HG02759 (cell line): Measurements from ENCODE around the gene CPNE4.
A peak's percentile ranks its signal among the peaks of the same experiment; 100 is the strongest.

Experiments
- ATAC-seq: cut with Tn5 transposase; IDR thresholded peaks from one replicate; pipeline ENCODE4 v1.9.1; 2021; ENCODE audit warnings: mild to moderate bottlenecking, moderate library complexity; ENCODE audit not compliant: unreplicated experiment

The CPNE4 gene

DNA sequence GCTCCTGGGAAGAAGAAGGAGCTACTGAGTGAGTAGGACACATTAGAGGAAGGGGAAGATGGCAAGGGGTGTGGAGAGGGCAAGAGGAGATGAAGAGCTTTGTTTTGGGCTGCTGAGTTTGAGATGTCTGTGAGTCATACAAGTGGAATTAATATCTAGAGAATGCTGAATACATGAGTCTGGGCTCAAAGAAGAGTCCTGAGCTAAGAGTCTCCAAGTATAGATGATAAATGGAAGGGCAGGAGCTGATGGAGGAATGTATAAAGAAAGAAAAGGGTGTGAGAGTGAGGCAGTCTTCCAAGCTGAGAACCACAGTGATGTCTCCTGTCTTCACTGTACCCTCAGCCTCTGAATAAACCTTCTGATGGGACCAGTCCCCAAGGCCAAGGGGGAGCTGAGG, 326.6 kb downstream of the CPNE4 start:
- no peak for ATAC-seq

DNA sequence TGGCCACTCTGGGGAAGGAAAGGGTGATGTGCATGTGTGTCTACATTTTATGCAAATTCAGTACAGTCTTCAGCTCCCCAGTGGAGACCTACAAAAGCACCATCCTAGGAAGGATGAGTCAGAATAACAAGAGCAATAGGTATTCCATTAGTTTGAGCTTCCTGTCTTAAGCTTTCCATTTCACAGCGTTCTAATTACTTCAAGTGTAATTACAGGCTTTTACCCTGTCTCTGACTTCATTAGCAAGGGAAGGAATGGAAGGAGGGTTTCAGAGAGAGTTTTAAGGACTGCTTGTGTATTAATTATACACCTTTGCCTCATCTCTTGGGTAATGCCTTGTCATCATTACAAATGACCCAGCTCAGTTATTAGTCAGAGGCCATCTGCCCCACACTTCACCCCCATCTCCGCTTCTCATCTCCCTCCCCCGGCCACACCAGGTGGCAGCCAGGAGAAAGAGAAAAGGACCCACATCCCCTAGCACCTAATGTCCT, 329.2 kb downstream of the CPNE4 start:
- peak; percentile 80 for ATAC-seq

DNA sequence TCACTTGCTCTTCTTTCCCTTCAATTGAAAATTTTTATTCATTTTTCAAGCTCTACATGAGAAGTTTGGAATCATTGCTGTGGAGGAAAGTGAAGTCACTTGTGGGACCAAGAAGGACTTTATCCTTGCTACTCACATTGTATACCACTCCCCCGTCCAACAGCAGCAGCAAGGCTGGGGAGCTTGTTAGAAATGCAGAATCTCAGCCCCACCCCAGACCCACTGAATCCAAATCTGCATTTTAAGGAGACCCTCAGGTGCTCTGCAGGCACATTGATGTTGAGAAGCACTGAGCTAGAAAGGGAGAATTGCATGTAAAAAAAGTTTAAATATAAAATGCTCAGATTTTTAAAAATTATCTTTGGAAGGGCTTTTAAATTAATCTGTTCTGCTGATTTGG, 329.7 kb downstream of the CPNE4 start:
- no peak for ATAC-seq

DNA sequence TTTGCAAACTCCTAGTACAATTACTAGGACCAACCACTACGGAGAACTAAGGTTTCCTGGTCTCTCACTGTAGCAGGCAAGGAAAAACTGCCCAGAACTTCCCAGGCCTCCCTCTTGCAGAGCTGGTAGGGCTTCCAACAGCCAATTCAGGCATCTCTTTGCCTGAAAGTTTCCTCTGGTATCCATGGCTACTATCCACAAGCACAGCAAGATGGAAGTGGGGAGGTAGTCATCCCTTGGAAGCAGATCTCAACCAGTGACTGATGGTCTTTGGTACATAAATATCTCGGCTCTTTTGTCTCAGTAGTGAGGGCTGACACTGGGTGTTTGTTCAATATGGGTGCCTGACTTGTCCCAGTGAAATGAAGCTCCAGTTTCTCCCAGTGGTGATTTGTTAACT, 330.7 kb downstream of the CPNE4 start:
- ATAC-seq = no peak

DNA sequence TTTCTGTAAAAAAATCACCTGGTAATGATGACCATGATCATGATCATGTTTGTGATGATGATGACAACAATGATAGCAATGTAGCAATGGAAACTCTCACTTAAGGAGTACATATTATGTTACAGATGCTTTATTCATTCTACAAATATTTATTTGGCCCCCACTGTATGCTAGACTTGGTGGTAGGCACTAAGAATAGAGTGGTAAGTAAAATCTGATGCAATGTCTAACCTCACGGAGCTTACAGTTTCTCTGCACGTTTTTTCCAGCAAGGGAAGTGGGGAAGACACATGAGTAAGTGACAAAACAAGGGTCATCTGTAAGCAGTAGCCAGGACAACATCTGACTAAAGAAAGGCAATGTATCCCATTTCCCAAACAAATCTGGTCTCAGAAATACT, 332.7 kb downstream of the CPNE4 start:
- no peak for ATAC-seq

DNA sequence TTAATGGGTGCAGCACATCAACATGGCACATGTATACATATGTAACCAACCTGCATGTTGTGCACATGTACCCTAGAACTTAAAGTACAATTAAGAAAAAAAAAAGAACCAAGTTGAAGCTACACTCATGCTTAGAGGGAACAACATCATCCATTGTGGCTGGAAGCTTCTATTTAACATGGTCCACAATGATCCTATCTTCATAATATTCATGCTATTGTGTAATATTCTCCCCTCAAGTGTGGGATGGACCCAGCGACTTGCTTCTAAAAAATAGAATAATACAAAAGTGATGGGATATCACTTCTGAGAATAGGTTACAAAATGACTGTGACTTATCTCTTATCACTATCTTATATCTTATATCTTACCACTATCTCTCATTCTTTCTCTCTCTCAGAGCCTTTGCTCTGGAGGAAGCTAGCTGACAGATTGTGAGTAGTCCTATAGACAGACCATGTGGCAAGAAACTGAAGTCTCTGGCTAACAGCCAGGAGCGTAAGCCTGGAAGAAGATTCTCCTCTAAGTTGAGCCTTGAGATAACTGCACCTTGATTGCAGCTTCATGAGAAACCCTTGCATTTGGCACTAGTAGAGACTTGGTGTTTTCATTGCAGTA, 333.6 kb downstream of the CPNE4 start:
- ATAC-seq = no peak

DNA sequence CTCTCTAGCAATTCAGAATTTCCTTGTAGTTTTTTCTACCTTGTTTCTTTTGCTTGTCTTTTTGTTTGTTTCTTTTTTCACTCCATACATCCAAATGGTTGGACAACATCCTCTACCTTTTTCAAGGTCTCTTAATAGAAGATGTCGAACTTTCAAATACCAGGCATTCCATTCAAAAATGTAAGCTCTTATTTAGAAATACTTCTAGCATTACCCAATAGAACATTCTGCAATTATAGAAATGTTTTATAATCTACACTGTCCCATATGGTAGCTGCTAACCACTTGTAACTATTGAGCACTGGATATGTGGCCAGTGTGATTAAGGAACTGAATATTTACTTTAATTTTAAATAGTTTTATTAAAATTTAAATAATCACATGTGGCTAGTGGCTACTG, 335.8 kb downstream of the CPNE4 start:
- no peak for ATAC-seq

DNA sequence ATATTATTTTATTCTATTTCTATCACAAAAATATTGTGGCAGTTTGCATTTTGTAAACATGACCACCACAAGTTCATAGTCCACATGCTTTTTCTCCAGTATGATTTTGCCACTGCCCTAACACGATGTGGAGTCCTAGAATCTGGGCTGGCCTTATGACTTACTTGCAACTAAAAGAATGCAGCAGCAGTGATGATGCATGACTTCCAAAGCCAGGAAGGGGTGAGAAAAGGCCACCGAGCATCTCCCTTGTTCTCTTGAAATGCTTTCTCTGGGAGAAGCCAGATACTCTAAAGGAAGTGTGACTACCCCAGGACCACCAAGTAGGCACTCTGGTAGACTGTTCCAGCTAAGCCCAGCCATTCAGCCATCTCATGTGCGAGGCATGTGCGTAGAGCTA, 340.4 kb downstream of the CPNE4 start:
- no peak for ATAC-seq

DNA sequence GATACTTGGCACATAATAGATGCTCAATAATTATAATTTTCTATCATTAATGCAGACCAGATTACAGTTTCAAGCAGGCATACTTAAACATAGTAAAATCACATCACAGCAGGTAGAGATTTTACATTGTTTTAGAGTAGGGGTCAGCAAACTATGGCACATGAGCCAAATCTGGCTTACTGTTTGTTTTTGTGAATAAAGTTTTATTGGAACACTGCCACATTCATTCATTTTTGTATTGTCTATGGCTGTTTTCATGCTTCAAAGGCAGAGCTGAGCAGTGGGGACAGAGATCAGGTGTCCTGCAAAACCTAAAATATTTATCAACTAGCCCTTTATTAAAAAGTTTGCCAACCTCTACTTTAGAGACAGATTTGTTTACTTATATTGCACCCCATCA, 342.5 kb downstream of the CPNE4 start:
- ATAC-seq = no peak

DNA sequence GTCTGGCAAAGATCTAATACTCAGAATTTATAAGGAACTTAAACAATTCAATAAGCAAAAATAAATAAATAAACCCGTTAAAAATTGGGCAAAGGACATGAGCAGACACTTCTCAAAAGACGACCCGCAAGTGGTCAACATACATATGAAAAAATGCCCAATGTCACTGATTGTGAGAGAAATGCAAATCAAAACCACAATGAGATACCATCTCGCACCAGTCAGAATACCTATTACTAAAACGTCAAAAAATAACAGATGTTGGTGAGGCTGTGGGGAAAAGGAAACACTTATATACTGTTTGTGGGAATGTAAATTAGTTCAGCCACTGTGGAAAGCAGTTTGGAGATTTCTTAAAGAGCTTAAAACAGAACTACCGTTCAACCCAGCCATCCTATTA, 344.0 kb downstream of the CPNE4 start:
- no peak for ATAC-seq

DNA sequence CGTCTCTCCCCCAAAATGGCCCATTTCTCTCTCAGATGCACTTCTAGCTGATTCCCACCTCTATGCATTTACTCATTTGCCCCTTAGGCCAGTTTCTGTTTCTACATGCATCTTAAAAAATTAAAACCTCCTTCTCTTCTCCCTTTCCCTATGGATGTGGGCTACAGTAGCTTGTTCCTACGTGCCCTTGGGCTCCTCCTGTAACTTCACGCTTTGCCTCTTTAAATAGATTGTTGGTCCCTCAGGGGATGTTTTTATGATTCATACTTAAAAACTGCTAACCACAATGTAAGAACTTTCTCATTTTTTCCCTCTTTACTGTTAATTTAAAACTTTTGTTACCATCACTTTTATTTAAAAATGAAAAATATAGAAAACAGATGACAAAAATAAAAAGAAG, 346.4 kb downstream of the CPNE4 start:
- ATAC-seq = no peak

DNA sequence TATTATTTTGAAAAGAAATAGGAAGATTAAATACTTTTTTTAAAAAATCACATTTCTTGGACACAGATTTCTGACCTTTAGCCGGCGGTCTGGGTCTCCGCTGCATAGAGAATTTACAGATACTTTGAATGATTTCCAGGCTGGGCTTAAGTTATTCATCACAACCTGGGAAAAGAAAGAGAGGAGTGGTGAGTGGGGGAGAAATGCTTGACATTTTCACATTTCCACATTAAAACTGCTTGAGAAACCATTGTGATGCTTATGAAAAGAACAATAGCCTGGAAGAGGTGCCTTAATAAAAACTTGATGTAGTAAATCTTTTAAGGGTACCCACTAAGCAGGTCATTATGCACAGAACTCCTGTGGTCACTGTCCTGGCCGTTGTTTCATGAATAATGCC, 365.2 kb downstream of the CPNE4 start:
- no peak for ATAC-seq

DNA sequence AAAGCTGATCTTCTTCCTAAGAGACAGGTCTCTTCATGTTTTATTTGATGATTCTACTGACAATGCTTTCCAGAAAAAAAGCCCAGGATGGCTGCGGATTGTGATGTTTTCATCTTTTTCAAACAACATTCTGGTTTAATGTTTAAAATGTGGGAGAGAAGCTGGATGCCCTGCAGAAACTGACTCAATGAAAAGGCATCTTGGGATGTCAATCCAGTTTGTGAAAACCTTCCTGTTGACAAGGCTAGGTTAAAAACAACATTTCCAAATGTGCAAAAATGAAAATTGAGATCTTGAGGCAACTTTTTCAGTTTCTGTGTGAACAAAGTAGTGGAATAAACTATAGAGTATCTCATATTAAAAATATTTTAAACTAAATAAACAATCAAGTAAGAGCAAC, 376.0 kb downstream of the CPNE4 start:
- no peak for ATAC-seq

DNA sequence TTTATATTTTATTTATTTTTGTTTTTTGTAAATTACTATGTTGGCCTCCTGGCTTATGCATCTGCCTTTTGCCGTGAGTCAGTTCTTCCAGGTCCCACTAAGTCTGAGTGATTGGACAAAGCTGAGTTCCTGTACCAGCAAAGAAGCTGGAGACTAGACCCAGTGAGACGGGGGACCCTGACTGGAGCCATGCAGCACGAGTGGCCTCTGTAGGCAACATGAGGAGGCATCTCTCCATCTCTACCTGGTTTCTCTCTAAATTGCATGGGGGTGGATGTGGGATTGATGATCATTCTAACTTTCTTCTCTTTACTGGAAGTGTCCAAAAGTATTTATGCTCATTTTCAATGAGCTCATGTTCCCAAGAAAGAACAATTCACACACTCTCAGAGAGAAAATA, 376.7 kb downstream of the CPNE4 start:
- ATAC-seq = no peak

DNA sequence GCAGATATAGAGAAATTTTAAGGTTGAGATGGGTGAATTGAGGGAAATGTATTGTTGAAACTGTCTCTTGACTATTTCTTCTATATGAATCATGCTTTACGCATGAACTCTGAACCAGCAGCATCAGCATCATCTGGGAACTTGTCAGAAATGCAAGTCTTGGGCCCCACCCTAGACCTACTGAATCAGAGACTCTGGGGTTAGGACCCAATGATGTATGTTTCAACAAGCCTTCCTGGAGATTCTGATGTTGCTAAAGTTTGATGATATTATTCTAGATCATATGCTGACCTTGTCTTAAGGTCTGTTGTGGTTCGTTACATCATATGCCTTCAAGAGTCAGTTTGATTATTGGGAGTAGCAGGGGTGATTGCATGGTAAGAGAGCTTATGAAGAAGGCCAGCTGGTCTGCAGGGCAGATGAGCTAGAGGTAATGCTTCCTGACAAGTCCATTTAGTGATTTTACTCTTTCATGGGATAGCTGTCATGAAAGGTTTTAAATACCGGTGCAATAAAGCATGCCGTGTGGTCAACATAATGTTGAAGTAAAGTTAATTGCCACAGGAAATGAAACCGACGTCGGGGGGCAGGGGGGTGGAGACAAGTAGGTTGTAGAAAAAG, 379.6 kb downstream of the CPNE4 start:
- no peak for ATAC-seq

DNA sequence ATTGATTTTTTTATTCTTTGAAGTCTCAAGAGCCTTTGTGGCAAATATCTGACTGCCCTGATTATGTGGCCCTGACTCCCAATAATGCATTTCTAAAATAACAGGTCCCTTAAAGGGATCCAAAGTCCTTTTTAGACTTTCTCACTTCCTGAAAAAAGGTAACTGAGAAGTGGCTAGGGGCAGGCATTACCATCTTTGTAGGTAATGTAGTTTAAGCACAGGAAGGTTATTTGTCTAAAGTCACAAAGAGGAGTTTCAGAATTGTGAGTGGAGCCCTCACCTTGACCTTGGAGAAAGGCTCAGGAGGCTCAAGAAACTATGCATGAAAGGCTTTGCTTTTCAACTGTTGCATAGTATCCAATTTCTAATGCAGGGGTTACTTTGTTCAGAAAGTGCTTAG, 389.2 kb downstream of the CPNE4 start:
- ATAC-seq = no peak

DNA sequence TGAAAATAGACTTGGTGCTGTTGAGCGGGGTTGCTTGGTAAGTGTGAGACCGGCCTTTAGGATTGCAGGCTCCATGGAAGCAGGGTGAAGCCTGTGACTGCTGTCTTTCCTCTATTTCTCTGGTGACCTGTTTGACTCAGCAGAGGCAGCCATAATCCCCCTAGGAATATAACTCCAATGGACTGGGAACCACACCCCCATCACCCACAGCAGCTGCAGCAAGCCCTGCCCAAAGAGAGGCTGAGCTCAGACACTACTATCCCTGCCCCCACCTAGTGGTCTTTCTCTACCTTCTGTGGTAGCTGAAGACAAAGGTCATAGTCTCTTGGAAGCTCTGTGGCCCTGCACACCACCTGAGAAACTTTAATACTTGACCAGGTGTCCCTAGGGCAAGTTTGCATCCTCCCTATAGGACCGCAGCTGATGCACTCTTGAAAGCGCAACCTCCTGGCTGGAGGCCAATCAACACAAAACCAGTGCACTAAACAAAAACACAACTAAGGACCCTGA, 398.5 kb downstream of the CPNE4 start:
- ATAC-seq = no peak

DNA sequence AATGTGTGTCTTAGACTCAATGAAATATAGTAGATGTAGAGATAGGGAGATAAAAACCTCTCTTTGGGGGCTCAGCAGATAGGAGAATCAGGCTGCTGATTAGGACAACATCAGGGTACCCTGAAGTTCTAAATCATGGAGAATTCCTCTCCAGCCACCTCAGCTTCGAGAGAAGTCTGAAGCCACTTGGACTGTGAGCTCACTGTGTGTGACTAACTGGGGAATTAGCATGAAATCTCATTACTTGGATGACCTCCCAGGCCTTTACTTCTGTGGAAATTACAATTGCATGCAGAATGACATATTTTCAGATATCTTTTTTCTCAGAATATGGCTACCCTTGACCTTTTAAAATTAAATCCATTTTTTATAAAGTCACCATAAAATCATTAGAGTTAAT, 404.0 kb downstream of the CPNE4 start:
- ATAC-seq = no peak

DNA sequence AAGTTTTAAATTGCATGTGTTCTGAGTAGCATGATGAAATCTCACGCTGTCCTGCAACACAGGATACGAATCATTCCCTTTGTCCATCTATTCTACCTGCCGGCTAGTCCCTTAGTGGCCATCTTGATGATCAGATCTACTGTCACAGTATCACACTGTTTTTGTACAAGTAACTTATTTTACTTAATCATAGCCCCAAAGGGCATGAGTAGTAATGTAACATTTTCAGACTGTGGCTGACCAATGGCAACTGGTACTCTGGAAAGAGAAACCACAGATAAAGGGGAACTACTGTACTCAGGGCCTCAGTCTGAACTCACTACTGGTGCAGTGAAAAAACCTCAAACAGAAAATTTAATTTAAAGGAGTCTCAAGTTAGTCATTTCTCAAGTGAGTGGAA, 404.7 kb downstream of the CPNE4 start:
- peak; percentile 97 for ATAC-seq

DNA sequence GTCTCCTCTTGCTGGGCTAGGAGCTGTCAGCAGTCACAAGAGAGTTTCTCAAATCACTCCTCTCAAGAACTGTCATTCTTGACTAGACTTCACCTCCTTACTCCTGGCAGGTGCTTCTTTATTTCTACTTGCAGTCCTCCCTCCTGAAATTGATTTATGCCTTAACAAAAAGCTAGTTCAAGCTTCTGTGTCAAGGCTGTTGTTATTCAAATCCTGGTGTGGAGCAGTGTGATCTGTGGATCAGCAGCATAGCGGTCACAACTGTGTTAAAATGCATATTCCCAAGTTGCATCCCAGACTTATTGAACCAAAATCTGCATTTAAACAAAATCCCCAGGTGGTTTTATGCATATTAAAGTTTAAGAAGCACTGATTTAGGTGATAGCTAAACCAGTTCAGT, 411.4 kb downstream of the CPNE4 start:
- ATAC-seq = no peak

DNA sequence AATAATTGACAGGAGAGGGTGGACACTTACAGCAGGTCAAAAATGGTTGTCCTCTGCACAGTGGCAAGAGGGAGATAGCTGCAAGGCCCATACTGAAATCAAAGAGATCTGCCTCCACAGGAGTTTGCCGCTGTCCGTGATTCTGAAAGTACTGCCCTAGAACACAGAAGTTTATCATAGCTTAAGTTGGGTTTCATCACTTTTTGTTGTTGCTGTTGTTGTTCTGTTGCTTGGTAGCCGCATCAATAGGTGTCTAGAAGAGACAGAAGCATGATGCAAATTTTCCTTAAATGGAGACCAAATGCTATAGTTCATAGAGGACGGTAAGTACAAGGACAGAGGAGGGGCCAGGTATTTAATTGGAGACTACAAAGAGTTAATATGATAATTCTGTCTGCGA, 412.1 kb downstream of the CPNE4 start:
- no peak for ATAC-seq

DNA sequence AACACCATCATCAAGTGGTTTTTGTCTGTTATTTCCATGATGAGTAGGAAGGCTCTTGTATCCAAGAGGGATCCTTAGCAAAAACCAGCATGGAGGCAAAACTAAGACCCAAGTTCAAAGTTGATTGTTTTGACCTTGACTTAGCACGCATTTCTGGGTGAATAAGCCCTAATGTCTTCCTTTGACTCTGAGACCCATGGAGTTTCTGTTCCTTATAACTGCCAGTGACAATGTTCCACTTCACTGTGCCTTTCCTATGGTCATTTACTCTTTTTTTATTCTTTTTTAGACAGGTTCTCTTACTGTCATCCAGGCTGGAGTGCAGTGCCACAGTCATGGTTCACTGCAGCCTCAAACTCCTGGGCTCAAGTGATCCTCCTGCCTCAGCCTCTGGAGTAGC, 413.8 kb downstream of the CPNE4 start:
- no peak for ATAC-seq

DNA sequence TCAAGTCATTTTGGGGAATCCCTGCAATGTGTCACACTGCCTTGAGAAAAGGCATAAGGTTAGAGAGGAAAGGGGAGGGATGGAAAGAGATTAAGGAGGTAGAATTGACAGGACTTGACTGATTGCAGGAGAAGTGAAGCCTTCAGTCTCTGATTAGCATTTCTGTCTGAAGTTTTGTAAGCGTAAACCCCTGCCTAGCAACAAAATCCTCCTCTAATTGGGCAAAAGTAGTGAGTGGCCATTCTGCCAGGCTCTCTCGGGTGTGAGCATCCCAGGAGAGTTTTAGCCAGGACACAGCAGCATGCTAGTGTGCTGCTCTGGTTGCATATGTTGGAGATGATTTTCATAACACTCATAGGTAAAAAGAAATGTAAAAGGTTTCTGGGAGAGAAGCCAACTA, 415.0 kb downstream of the CPNE4 start:
- ATAC-seq = no peak
